WI38 (cell line): ENCODE measurements around the gene BSND.
A peak's percentile ranks its signal among the peaks of the same experiment; 100 is the strongest.

Source experiments
- H3K4me3 ChIP-seq: 2 replicates; pipeline ENCODE4 v1.5.1; 2011; ENCODE audit warnings: low read depth, mild to moderate bottlenecking, control low read depth, low read length
- TF ChIP-seq, protein P1 (sequence below): IDR thresholded peaks from 2 replicates; pipeline ENCODE4 v1.5.1; 2012; ENCODE audit warnings: low read depth, mild to moderate bottlenecking, control low read depth, low read length

The BSND gene

DNA sequence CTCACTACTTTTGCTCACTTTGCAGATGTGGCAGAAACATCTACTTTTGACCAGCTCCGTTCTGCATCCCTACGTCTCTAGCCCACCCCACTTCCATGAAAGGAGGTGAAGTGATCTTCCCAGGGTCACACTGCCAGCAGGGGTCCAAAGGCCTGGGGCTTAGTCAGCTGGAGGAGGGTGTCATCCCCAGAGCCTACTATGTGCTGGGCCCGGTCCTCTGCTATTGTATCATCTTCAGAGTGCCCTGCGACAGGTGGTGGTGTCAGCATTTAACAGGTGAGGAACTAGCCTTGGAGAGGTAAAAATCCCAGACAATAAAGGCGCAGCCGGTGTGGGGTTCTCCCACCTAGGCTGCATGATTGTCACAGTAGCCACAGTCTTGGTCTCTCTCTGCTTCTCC is 5.6 kb upstream of the BSND start:
- TF ChIP-seq, protein P1, sequence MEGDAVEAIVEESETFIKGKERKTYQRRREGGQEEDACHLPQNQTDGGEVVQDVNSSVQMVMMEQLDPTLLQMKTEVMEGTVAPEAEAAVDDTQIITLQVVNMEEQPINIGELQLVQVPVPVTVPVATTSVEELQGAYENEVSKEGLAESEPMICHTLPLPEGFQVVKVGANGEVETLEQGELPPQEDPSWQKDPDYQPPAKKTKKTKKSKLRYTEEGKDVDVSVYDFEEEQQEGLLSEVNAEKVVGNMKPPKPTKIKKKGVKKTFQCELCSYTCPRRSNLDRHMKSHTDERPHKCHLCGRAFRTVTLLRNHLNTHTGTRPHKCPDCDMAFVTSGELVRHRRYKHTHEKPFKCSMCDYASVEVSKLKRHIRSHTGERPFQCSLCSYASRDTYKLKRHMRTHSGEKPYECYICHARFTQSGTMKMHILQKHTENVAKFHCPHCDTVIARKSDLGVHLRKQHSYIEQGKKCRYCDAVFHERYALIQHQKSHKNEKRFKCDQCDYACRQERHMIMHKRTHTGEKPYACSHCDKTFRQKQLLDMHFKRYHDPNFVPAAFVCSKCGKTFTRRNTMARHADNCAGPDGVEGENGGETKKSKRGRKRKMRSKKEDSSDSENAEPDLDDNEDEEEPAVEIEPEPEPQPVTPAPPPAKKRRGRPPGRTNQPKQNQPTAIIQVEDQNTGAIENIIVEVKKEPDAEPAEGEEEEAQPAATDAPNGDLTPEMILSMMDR, result no peak
- no peak overlapping the region for H3K4me3 ChIP-seq

DNA sequence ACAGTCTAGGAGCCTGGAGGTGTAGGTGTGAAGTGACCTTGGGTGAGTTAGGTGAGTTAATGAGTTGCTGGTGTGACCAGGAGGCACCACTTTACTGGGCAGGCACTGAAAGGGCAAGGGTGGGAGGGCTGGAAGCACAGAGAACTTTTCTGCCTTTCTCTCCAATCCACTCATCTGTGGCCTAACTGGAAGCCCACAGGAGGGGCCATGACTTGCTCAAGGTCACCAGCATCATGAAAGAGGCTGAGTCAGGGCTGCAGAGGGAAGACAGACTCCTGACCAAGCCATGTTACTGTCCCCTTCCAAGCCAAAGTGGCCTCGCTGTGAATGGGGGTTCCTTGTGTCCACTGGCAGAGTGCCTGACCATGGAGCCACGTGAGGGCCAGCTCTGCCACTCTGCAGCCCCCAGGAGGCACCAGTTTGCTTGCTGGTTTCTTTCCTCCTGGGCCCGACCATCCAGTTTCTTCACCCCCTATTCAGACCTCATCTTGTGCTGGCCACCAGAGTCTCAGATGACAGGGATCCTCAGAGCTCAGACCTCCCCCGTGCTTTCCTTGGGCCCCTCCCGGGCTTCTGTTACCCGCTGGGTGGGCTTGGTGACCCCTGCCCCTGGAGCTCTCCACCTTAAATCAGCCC is 4.3 kb upstream of the BSND start:
- H3K4me3 ChIP-seq, result no peak overlapping the region
- TF ChIP-seq, protein P1, result no peak

DNA sequence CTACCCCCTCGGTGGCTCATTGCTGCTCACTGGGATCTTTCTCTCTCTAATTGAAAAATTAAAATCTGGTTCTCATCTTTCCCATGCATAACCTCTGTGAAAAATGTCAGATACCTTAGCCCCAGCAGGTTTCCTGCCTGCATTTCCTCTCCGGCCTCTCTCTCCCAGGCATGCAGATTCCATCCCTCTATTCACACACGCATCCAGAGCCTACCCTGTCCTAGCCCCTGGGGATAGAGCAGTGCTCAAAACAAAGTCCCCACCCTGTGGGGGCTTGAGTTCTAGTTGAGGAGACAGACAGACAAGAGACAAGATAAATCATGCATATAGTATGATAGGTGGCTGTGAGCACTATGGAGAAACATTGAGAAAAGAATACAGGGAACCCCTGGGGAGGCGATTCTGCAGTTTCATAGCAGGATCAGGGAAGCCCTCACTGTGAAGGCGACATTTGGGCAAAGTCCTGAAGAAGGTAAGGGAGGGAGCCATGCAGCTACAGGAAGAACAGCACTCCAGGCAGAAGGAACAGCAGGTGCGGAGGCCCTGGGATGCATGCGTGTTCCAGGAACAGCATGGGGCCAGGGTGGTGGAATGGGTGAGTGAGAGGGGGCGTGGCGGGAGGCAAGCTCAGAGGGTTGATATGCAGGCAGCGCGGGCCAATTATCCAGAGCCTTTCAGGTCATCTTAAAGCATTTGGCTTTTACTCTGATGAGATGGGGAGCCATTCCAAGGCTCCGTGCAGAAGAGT is 3.5 kb upstream of the BSND start:
- TF ChIP-seq, protein P1, result no peak

DNA sequence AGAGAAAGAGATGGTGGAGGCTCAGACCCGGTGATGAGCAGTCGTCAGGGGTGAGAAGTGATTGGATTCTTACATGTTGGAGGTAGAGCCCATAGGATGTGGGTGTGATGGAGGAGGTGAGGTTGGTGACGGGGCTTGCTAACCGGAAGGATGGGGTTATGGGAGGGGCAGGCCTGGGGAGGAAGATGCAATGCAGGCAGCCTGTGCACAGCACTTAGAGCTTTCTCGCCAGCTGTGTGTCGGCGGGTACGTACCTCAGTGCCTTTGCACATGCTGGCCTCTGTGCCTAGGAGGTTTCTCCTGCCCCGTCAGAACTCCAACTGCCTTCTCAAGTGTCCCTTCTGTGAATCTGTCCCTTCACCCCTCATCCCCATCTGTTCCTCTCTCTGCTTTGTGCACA is 2.9 kb upstream of the BSND start:
- no peak overlapping the region for H3K4me3 ChIP-seq
- TF ChIP-seq, protein P1, result no peak

More for the DNA sequence above, 3.5 kb upstream of the BSND start:
- no peak overlapping the region for H3K4me3 ChIP-seq

DNA sequence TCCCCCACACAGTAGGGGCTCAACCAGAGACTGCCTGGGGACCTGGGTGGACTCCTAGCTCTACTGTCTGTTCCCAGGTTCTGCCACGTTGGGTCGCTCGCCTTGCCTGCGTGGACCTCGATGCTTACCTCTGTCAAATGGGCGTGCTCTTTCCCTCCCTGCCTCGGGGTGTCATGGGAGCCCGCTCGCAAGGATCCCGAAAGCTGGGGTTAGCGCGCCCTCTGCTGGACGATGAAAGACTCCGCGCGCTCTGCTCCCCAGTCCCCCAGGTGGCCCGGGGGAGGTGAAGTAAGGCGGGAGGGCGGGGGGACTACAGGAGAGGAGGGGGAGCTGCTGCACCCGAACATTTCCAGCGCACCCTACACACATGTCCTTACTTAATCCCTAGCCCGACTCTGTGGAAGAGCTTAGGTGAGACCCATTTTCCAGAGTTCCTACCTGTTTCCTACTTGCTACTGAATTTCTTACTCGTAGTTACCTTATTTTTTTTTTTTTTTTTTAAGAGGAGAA is 2.3 kb upstream of the BSND start:
- TF ChIP-seq, protein P1, result peak; percentile 64
- no peak overlapping the region for H3K4me3 ChIP-seq

DNA sequence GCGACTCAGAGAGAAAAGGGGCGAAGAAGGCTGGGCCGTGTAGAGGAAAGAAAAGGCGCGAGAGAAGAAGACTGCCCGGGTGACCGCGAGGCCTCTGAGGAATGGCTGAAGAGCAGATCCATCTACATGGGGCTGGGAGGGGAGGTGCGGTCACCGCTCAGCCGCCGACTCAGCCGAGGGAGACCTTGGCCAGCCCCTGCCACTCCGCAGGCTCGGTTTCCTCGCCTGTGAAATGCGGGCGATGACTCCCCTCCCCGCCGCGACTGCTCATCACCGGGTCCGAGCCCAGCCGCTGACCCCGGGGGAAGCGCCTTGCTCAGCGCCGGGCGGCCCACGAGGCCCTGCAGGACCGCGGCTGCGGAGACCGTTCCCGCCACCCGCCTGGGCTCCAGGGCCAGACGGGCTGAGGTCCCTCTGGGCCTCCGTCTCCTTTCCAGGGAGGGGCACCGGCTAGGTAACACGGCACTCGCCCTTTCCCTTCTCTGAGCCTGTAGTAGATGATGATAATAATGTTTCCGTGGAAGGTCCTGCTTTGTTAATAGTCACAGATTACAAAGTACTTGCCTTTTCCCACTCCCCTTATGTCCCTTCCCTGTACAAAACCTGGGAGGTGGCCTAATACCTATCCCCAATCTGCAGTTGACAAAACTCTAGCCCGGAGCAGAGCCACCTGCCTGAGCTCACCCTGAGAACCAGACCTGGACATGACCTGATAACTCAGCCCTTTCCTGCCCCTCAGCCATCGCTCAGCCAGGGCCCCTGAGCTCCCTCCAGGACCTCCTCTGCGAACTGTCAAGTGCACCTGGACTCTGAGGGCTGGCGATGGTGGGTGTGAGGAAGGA is 1.6 kb upstream of the BSND start:
- peak overlapping the region; percentile 8; the same call in 1 of the 2 replicates for H3K4me3 ChIP-seq
- TF ChIP-seq, protein P1, result no peak

DNA sequence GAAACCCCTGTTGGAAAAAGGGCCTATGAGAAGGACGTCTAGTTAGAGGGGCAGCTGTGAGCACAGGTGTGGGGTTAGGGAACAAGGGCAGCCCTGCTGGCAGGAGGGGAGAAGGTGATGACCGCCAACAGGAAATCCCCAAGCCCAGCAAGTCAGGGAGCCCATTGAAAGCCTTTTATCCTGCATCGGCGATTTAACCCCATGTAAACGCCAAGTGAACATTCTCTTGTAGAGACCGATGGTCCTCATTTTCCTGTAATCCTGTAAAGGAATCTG is 1.1 kb upstream of the BSND start:
- TF ChIP-seq, protein P1, result no peak
- no peak overlapping the region for H3K4me3 ChIP-seq
